Transverse colon (tissue), 4 donors: Measurements from ENCODE around the gene ZNF175. TPM values are rescaled to one million over a fixed set of nuclear protein-coding genes. Genes with fewer than 3 reads are reported as not detected.

Experiments used
- DNase-seq: peaks from one replicate; pipeline ENCODE4 v3.0.0-alpha.2; 2019
- H3K27ac ChIP-seq, 4 donors: fragments of 200-600 bp; sonication (generic); 2 replicates each; pipeline ENCODE4 v1.5.1; 2016 to 2018; ENCODE audit warnings: inconsistent platforms in 4 of 4
- H3K27me3 ChIP-seq: fragments of 200-600 bp; sonication (generic); 2 replicates; pipeline ENCODE4 v1.5.1; 2017; ENCODE audit warnings: inconsistent platforms
- H3K36me3 ChIP-seq, 4 donors: fragments of 200-600 bp; sonication (generic); 2 replicates each; pipeline ENCODE4 v1.5.1; 2017 to 2019; ENCODE audit warnings: inconsistent platforms in 4 of 4
- H3K4me1 ChIP-seq, 4 donors: fragments of 200-600 bp; sonication (generic); 2 replicates each; pipeline ENCODE4 v1.5.1; 2017 to 2020; ENCODE audit warnings: inconsistent platforms in 4 of 4
- H3K4me3 ChIP-seq, 4 donors: fragments of 200-600 bp; sonication (generic); 1 replicate in 1 of 4; 2 replicates in 3 of 4; pipeline versions ENCODE4 v1.5.1 to v1.6.1; 2017 to 2019; ENCODE audit warnings: inconsistent platforms in 4 of 4
- H3K9me3 ChIP-seq, 2 donors: fragments of 200-600 bp; sonication (generic); 2 replicates each; pipeline ENCODE4 v1.5.1; 2017 to 2019; ENCODE audit warnings: inconsistent platforms in 2 of 2
- CTCF ChIP-seq, 5 experiments: fragments of 200-600 bp in 3 of 5; fragments of 450-650 bp in 2 of 5; sonication (generic) in 3 of 5; IDR thresholded peaks; 1 replicate in 2 of 5; 2 replicates in 3 of 5; pipeline ENCODE4 v1.5.1; 2016 to 2017; ENCODE audit warnings: antibody characterized with exemption in 5 of 5, inconsistent platforms in 3 of 5, mild to moderate bottlenecking in 2 of 5, moderate library complexity in 1 of 5
- EP300 ChIP-seq: sonication (generic); formaldehyde crosslinking; IDR thresholded peaks from one replicate; pipeline ENCODE4 v1.6.1; 2017; ENCODE audit warnings: antibody characterized with exemption, low read depth
- POLR2A ChIP-seq: fragments of 450-650 bp; IDR thresholded peaks from one replicate; pipeline ENCODE4 v1.6.1; 2016; ENCODE audit warnings: antibody characterized with exemption, mild to moderate bottlenecking, moderate library complexity
- POLR2AphosphoS5 ChIP-seq, 3 donors: sonication (generic); formaldehyde crosslinking; IDR thresholded peaks; one replicate each; pipeline ENCODE4 v1.6.1; 2016; ENCODE audit warnings: antibody characterized with exemption in 3 of 3
- WGBS, 2 donors: methylation state at CpG; one replicate each; pipeline ENCODE4 v1.1.5; 2018; ENCODE audit warnings: low coverage in 1 of 2; 5-methylcytosine and 5-hydroxymethylcytosine counted together
- in situ Hi-C, 4 donors: fragments of 200-750 bp; cut with MboI; loops; one replicate each; pipeline versions ENCODE4 v1.15.0 to v1.15.1; 2017; ENCODE audit warnings: low sequenced_read_pairs in 3 of 4, low pct_ligation_motif_present in 1 of 4, low pct_unique_long_range_greater_than_20kb in 1 of 4
- intact Hi-C: fragments of 100-400 bp; cut with DNase I; formaldehyde crosslinking; loops from one replicate; pipeline ENCODE4 v1.15.1; 2023; ENCODE audit warnings: low total_unique reads
- total RNA-seq, 4 donors: library from RNA; depleted of rRNA; stranded (reverse); fragments of >200 nt; gene quantifications; one replicate each; pipeline ENCODE4 v1.1.0, GENCODE V29; 2016

Gene ZNF175
- total RNA-seq, 4 donors from 2014 or later, result 5.6 to 12.7 (median 6.6) TPM

GRCh38 chr19:51592521-51592920 is 21.4 kb downstream of the ZNF175 start:
- Histone ChIP-seq H3K4me1 (peaks cover 7 to 18% (median 12%) of the 10 kb centered on the region in 4 donors), H3K27ac (no peak overlapping the region), H3K27me3 (no peaks in the 10 kb centered on the region), H3K4me3 (no peak overlapping the region), H3K36me3 (peaks cover 0 to 3% (median under 1%) of the 10 kb centered on the region in 4 donors), H3K9me3 (peaks cover 9 to 10% of the 10 kb centered on the region in 2 donors)
- in situ Hi-C loops, result no loop called here
- 60 to 67% methylated on average over 1 of the region's 1 CpG for WGBS, 2 donors
- no peak for DNase-seq
- TF ChIP-seq POLR2AphosphoS5 (IDR thresholded peaks at IDR 0.05) (no peak), EP300 (no peak), CTCF (IDR thresholded peaks at IDR 0.05) (no peak), POLR2A (no peak)
- intact Hi-C loops, result loop anchor here (10.0 kb wide), 1 partner anchor 488 kb away; the partner anchor contains the start of gene CTU1

- Histone ChIP-seq H3K27ac (peak overlapping the region; percentile 50 to 82 (median 72)), H3K9me3 (peaks cover 1 to 2% of the 10 kb centered on the region in 2 donors), H3K4me3 (peak overlapping the region; percentile 54 to 69 (median 66)), H3K36me3 (no peaks in the 10 kb centered on the region), H3K27me3 (no peaks in the 10 kb centered on the region), H3K4me1 (peaks cover 7 to 18% (median 12%) of the 10 kb centered on the region in 4 donors)
- no peak for DNase-seq
- in situ Hi-C loops (no loop called here), intact Hi-C loops (loop anchor here (10.0 kb wide), 1 partner anchor 489 kb away; the partner anchor contains the start of gene CTU1)
- WGBS, 2 donors, result 11 to 44% methylated on average over 5 to 10 of the region's 10 CpGs
- TF ChIP-seq EP300 (no peak), POLR2AphosphoS5 (IDR thresholded peaks at IDR 0.05) (no peak), POLR2A (no peak), CTCF (IDR thresholded peaks at IDR 0.05) (no peak)
Observed at GRCh38 chr19:51593138-51593890, 22.2 kb downstream of the ZNF175 start.

GRCh38 chr19:51593969-51594773 is 23.1 kb downstream of the ZNF175 start:
- DNase-seq, result peak; percentile 99
- peak overlapping the region; percentile 54 to 69 (median 66) for H3K4me3 ChIP-seq
- in situ Hi-C loops, result no loop called here
- intact Hi-C loops, result loop anchor here (10.0 kb wide), 1 partner anchor 489 kb away; the partner anchor contains the start of gene CTU1
- H3K36me3 ChIP-seq, result no peaks in the 10 kb centered on the region
- no peaks in the 10 kb centered on the region for H3K27me3 ChIP-seq
- H3K9me3 ChIP-seq, result no peaks in the 10 kb centered on the region
- TF ChIP-seq EP300 (no peak), POLR2AphosphoS5 (IDR thresholded peaks at IDR 0.05) (peak; percentile 34 to 64 (median 51))
- H3K27ac ChIP-seq, result peak overlapping the region; percentile 50 to 82 (median 72)
- WGBS, 2 donors, result 8% methylated on average over 56 of the region's 61 CpGs; no CpG with 5 or more reads in 1 of the 2 donors
- H3K4me1 ChIP-seq, result peaks cover 7 to 18% (median 12%) of the 10 kb centered on the region in 4 donors

GRCh38 chr19:51594774-51595109 is 23.7 kb downstream of the ZNF175 start:
- WGBS, 2 donors, result 0 to 26% methylated on average over 1 to 6 of the region's 6 CpGs
- H3K27me3 ChIP-seq, result no peaks in the 10 kb centered on the region
- DNase-seq, result no peak
- intact Hi-C loops, result loop anchor here (10.0 kb wide), 1 partner anchor 490 kb away; the partner anchor contains the start of gene CTU1
- in situ Hi-C loops, result no loop called here
- H3K36me3 ChIP-seq, result no peaks in the 10 kb centered on the region
- H3K4me1 ChIP-seq, result peaks cover 7 to 18% (median 12%) of the 10 kb centered on the region in 4 donors
- peak overlapping the region; percentile 37 to 82 (median 59) for H3K27ac ChIP-seq
- H3K4me3 ChIP-seq, result peak overlapping the region; percentile 54 to 67 (median 61)
- H3K9me3 ChIP-seq, result no peaks in the 10 kb centered on the region
- TF ChIP-seq CTCF (IDR thresholded peaks at IDR 0.05) (no peak), EP300 (no peak)
